ENCODE measurements around the gene NFATC1. TPM values are rescaled to one million over a fixed set of nuclear protein-coding genes. Genes with fewer than 3 reads are reported as not detected.

Gene NFATC1
- polyA plus RNA-seq, 4 donors = 5.7 to 6.3 (median 6.1) TPM

- DNase-seq (ENCODE audit: low read depth in 4 of 4, low spot score in 2 of 4) = no peak
These were observed 179.3 kb downstream of the NFATC1 start for GRCh38 chr18:79574938-79575525.

GRCh38 chr18:79575891-79576685 lies 180.4 kb downstream of the NFATC1 start:
- DNase-seq (ENCODE audit: low read depth in 4 of 4, low spot score in 2 of 4) = no peak

GRCh38 chr18:79576686-79577351 lies 181.1 kb downstream of the NFATC1 start:
- no peak for DNase-seq (ENCODE audit: low read depth in 4 of 4, low spot score in 2 of 4)

GRCh38 chr18:79577451-79578395 lies 182.0 kb downstream of the NFATC1 start:
- peak in 1 of 4 donors; percentile 49 for DNase-seq (ENCODE audit: low read depth in 4 of 4, low spot score in 2 of 4)

- no peak for DNase-seq (ENCODE audit: low read depth in 4 of 4, low spot score in 2 of 4)
These were observed 182.9 kb downstream of the NFATC1 start for GRCh38 chr18:79578396-79579260.
